NCI-H226 (cell line): Measurements from ENCODE around the gene GPR158.
"Not testable (repeated sequence)": the region's sequence is repeated elsewhere in the genome, so short reads cannot be mapped to it uniquely, and the experiment has no call there.

Experiments
- DNase-seq: peaks from one replicate; pipeline ENCODE4 v3.0.0-alpha.2; 2015

GPR158 gene

GRCh38 chr10:25317596-25318211 lies 142.9 kb downstream of the GPR158 start:
- DNase-seq, result not testable (repeated sequence)

- no peak for DNase-seq
These were observed 152.5 kb downstream of the GPR158 start for GRCh38 chr10:25327273-25327672.

- DNase-seq, result no peak
These were observed 153.6 kb downstream of the GPR158 start for GRCh38 chr10:25328361-25328760.

- not testable (repeated sequence) for DNase-seq
These were observed 154.8 kb downstream of the GPR158 start for GRCh38 chr10:25329587-25329986.

GRCh38 chr10:25334445-25334844 lies 159.6 kb downstream of the GPR158 start:
- no peak for DNase-seq

GRCh38 chr10:25336330-25336729 lies 161.5 kb downstream of the GPR158 start:
- no peak for DNase-seq

- DNase-seq, result no peak
These were observed 163.5 kb downstream of the GPR158 start for GRCh38 chr10:25338271-25338670.

- no peak for DNase-seq
These were observed 165.2 kb downstream of the GPR158 start for GRCh38 chr10:25339966-25340365.

- no peak for DNase-seq
These were observed 174.7 kb downstream of the GPR158 start for GRCh38 chr10:25349520-25349919.

- DNase-seq, result no peak
These were observed 181.8 kb downstream of the GPR158 start for GRCh38 chr10:25356609-25357008.

- no peak for DNase-seq
These were observed 182.5 kb downstream of the GPR158 start for GRCh38 chr10:25357269-25357668.

- peak; percentile 10 for DNase-seq
These were observed 207.4 kb downstream of the GPR158 start for GRCh38 chr10:25382029-25382810.

- DNase-seq, result not testable (repeated sequence)
These were observed 208.1 kb downstream of the GPR158 start for GRCh38 chr10:25382901-25383300.

- DNase-seq, result no peak
These were observed 208.9 kb downstream of the GPR158 start for GRCh38 chr10:25383686-25384085.

GRCh38 chr10:25384618-25385017 lies 209.8 kb downstream of the GPR158 start:
- no peak for DNase-seq

- DNase-seq, result no peak
These were observed 213.5 kb downstream of the GPR158 start for GRCh38 chr10:25388188-25388861.

GRCh38 chr10:25388862-25389206 lies 214.0 kb downstream of the GPR158 start:
- no peak for DNase-seq

- DNase-seq, result no peak
These were observed 215.9 kb downstream of the GPR158 start for GRCh38 chr10:25390733-25391132.

- DNase-seq, result no peak
These were observed 217.3 kb downstream of the GPR158 start for GRCh38 chr10:25392132-25392531.

GRCh38 chr10:25393621-25394020 lies 218.8 kb downstream of the GPR158 start:
- DNase-seq, result no peak

GRCh38 chr10:25398680-25399079 lies 223.9 kb downstream of the GPR158 start:
- DNase-seq, result no peak

- peak; percentile 88 for DNase-seq
These were observed 231.1 kb downstream of the GPR158 start for GRCh38 chr10:25405871-25406270.

- DNase-seq, result no peak
These were observed 242.8 kb downstream of the GPR158 start for GRCh38 chr10:25417611-25418010.

GRCh38 chr10:25425776-25426175 lies 251.0 kb downstream of the GPR158 start:
- no peak for DNase-seq
